HFFc6 (cell line): ENCODE data around the gene AGPAT4. TPM values are rescaled to one million over a fixed set of nuclear protein-coding genes. Genes with fewer than 3 reads are reported as not detected.

ENCODE experiments used
- DNase-seq: peaks from one replicate; pipeline ENCODE4 v3.0.0-alpha.2; 2018
- H3K27ac Mint-ChIP-seq: 2 replicates; pipeline ENCODE4 v1.8.0; 2020; ENCODE audit warnings: mild to moderate bottlenecking, mixed read lengths
- H3K27me3 Mint-ChIP-seq: 2 replicates; pipeline ENCODE4 v1.8.0; 2021; ENCODE audit warnings: mild to moderate bottlenecking, moderate library complexity, mixed read lengths; ENCODE audit not compliant: insufficient read depth
- H3K36me3 Mint-ChIP-seq: 2 replicates; pipeline ENCODE4 v1.8.0; 2021; ENCODE audit warnings: low read depth, mixed read lengths
- H3K4me1 Mint-ChIP-seq: 2 replicates; pipeline ENCODE4 v1.8.0; 2020; ENCODE audit warnings: low read depth, mixed read lengths
- H3K4me3 Mint-ChIP-seq: 2 replicates; pipeline ENCODE4 v1.8.0; 2020; ENCODE audit warnings: mild to moderate bottlenecking, moderate library complexity, mixed read lengths
- H3K9me3 Mint-ChIP-seq: 2 replicates; pipeline ENCODE4 v1.8.0; 2020; ENCODE audit warnings: mild to moderate bottlenecking, mixed read lengths
- total RNA-seq, 6 experiments: library from RNA; stranded (reverse); fragmentation: NEBNext Ultra II Directional; extraction: Animal tissue kit (Norgen Biotek cat#: 25700); gene quantifications; 2 replicates in 1 of 6; 3 replicates in 5 of 6; pipeline ENCODE4 v1.2.3, GENCODE V29; 2021
- TF ChIP-seq, protein P1 (sequence below): fragments of 200-600 bp; sonication (generic); IDR thresholded peaks from 2 replicates; pipeline ENCODE4 v1.5.0; 2021; ENCODE audit warnings: antibody characterized with exemption, mild to moderate bottlenecking

AGPAT4 gene
- total RNA-seq, 6 experiments from 2014 or later = 2.3 to 4.0 (median 2.7) TPM

DNA sequence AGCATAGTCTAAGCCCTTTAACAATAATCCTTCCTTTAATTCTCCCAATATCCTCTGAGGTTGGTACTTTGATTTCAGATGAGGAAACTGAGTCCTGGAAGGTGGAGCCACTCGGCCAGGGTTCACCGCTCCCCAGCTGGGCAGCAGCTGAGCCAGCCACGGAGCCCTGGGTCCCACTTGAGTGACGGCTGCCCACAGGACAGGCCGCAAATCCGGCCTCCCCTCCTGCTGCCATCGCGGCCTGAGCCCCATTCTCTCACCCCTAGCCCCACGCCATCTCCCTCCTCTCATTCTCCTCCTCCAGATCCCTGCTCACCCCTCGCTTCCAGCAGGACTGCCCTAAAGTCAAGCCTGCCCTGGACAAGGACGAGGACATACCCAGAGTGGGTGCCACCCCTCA lies 41.4 kb downstream of the AGPAT4 start:
- TF ChIP-seq, protein P1, sequence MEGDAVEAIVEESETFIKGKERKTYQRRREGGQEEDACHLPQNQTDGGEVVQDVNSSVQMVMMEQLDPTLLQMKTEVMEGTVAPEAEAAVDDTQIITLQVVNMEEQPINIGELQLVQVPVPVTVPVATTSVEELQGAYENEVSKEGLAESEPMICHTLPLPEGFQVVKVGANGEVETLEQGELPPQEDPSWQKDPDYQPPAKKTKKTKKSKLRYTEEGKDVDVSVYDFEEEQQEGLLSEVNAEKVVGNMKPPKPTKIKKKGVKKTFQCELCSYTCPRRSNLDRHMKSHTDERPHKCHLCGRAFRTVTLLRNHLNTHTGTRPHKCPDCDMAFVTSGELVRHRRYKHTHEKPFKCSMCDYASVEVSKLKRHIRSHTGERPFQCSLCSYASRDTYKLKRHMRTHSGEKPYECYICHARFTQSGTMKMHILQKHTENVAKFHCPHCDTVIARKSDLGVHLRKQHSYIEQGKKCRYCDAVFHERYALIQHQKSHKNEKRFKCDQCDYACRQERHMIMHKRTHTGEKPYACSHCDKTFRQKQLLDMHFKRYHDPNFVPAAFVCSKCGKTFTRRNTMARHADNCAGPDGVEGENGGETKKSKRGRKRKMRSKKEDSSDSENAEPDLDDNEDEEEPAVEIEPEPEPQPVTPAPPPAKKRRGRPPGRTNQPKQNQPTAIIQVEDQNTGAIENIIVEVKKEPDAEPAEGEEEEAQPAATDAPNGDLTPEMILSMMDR = no peak
- Mint-ChIP-seq H3K4me3 (no peak overlapping the region), H3K36me3 (no peaks in the 10 kb centered on the region), H3K9me3 (no peaks in the 10 kb centered on the region), H3K27ac (no peak overlapping the region), H3K27me3 (no peaks in the 10 kb centered on the region; the same call in 1 of the 2 replicates), H3K4me1 (peaks cover 51% of the 10 kb centered on the region)
- no peak for DNase-seq

DNA sequence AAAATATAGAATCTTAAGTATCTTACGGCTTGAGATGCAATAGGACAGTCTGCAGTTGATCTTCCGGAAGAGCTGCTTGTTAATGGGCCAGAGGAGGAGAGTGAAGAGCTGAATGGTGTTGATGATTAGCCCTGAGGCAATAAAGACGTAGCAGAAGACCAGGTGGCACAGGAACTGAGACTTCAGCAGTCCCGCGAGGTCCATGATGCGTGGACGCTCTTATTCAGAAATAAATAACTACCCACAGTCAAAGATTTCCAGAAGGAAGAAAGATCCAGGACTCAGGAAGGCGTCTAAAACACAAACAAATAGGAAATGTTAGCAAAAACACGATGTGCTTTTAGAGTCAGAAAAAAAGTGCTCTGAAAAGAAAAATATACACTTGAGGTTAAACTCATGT lies 41.9 kb downstream of the AGPAT4 start:
- H3K27ac Mint-ChIP-seq = no peak overlapping the region
- no peaks in the 10 kb centered on the region for H3K9me3 Mint-ChIP-seq
- no peaks in the 10 kb centered on the region; the same call in 1 of the 2 replicates for H3K27me3 Mint-ChIP-seq
- H3K4me3 Mint-ChIP-seq = no peak overlapping the region
- H3K36me3 Mint-ChIP-seq = no peaks in the 10 kb centered on the region
- DNase-seq = no peak
- peaks cover 51% of the 10 kb centered on the region for H3K4me1 Mint-ChIP-seq
- TF ChIP-seq, protein P1 = no peak

DNA sequence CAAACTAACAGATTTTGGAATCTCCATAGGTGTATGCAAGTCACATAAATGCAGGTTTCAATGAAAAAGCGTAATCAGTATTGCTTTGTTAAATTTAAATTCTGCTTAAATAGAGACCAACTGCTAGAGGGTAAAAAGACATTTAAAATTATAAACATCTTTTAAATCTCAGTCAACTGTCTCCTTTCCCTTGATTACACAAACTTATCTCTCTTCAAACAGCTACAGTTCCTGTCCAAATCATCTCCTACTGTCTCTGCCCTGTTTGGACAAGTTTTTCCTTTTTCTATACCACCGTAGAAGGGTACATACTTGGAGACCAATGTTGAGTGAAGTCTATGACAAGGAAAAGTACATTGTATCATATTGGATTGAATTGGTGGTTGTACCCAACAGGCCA lies 43.5 kb downstream of the AGPAT4 start:
- peaks cover 2% of the 10 kb centered on the region for H3K36me3 Mint-ChIP-seq
- peaks cover 49% of the 10 kb centered on the region for H3K4me1 Mint-ChIP-seq
- DNase-seq = no peak
- no peak overlapping the region for H3K4me3 Mint-ChIP-seq
- H3K27me3 Mint-ChIP-seq = no peaks in the 10 kb centered on the region; the same call in 1 of the 2 replicates
- TF ChIP-seq, protein P1 = no peak
- H3K9me3 Mint-ChIP-seq = no peaks in the 10 kb centered on the region
- H3K27ac Mint-ChIP-seq = no peak overlapping the region

DNA sequence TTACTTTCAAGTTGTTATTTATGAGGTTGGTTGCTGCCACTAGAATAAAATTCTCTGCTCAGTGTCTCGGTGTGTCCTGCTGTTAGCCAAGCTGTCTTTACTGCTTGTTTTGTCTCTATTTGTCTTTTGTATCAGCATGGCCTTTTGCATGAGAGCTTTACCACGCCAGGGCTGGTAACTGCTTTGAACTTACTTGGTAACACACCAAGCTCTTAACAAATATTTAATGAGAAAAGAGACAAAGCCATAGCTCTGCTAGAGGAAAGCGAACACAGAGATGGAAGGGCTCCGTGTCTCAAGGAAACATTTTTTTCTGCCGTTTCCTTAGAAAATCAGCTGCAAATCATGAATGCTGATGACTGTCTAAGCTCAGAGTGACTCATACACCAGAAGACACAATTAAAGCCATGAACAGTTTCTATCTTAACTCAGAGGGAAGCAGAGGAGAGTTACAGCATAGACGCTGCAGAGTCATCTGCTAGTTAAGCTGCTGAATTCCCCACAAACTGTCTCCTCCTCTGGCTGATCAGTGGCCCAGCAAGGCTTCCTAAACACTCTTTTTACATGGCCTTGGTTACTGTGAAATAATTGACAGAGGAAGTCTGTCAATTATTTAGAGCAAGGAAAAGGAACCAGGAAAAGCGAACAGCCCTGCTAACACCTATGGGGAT lies 44.8 kb downstream of the AGPAT4 start:
- H3K36me3 Mint-ChIP-seq = peaks cover 11% of the 10 kb centered on the region
- H3K4me1 Mint-ChIP-seq = peaks cover 44% of the 10 kb centered on the region
- TF ChIP-seq, protein P1 = 0 out of 2 replicates have a peak, but pooled peaks have one; percentile 7
- peak; percentile 93 for DNase-seq
- peak overlapping the region; percentile 91 for H3K27ac Mint-ChIP-seq
- H3K4me3 Mint-ChIP-seq = peak overlapping the region; percentile 82
- H3K9me3 Mint-ChIP-seq = peaks cover 5% of the 10 kb centered on the region
- H3K27me3 Mint-ChIP-seq = no peaks in the 10 kb centered on the region; the same call in 1 of the 2 replicates

DNA sequence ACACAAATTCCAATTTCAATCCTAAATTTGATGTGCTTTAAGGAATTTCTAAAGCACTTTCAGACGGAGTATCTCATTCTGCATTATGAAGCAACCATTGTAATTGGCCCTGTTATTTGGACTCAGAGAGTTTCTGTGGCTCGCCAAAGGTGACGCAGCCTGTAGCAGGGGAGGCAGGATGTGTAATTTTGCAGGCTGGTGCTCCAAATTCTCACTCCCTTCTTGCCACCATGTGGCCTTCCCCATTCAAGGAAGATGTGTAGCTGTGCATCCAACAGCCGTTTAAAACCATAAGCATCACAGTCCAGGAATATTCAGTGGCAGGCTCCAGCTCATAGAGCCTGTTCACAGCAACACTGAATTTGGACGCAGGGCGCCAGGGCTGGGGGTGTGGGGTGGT lies 45.8 kb downstream of the AGPAT4 start:
- Mint-ChIP-seq H3K36me3 (peaks cover 13% of the 10 kb centered on the region), H3K9me3 (peaks cover 5% of the 10 kb centered on the region), H3K27me3 (no peaks in the 10 kb centered on the region; the same call in 1 of the 2 replicates), H3K27ac (peak overlapping the region; percentile 16; the same call in 1 of the 2 replicates), H3K4me1 (peaks cover 34% of the 10 kb centered on the region), H3K4me3 (peak overlapping the region; percentile 13; the same call in 1 of the 2 replicates)
- TF ChIP-seq, protein P1 = no peak
- DNase-seq = no peak
